ENCODE measurements around the gene OR8B4. TPM values are rescaled to one million over a fixed set of nuclear protein-coding genes. Genes with fewer than 3 reads are reported as not detected.

The OR8B4 gene, protein sequence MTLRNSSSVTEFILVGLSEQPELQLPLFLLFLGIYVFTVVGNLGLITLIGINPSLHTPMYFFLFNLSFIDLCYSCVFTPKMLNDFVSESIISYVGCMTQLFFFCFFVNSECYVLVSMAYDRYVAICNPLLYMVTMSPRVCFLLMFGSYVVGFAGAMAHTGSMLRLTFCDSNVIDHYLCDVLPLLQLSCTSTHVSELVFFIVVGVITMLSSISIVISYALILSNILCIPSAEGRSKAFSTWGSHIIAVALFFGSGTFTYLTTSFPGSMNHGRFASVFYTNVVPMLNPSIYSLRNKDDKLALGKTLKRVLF
- polyA plus RNA-seq (2012; ENCODE audit: insufficient read length, low read depth), result not detected

DNA sequence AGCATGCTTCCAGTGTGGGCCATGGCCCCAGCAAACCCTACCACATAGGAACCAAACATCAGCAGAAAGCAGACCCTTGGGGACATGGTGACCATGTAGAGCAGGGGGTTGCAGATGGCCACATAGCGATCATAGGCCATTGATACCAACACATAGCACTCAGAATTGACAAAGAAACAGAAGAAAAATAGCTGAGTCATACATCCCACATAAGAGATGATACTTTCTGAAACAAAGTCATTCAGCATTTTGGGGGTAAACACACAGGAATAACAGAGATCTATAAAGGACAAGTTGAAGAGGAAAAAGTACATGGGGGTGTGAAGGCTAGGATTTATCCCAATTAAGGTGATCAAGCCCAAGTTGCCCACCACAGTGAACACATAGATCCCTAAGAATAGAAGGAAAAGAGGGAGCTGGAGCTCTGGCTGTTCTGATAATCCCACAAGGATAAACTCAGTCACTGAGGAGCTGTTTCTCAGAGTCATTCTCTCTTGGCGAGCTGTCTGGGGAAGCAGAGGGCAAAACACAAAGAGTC, at the start of gene OR8B4:
OR8B4 (minus strand) TSS at position 488 of the 538 bp plus-strand sequence; CDS start at position 488, 0 bp downstream.
- TF ChIP-seq, protein P1, sequence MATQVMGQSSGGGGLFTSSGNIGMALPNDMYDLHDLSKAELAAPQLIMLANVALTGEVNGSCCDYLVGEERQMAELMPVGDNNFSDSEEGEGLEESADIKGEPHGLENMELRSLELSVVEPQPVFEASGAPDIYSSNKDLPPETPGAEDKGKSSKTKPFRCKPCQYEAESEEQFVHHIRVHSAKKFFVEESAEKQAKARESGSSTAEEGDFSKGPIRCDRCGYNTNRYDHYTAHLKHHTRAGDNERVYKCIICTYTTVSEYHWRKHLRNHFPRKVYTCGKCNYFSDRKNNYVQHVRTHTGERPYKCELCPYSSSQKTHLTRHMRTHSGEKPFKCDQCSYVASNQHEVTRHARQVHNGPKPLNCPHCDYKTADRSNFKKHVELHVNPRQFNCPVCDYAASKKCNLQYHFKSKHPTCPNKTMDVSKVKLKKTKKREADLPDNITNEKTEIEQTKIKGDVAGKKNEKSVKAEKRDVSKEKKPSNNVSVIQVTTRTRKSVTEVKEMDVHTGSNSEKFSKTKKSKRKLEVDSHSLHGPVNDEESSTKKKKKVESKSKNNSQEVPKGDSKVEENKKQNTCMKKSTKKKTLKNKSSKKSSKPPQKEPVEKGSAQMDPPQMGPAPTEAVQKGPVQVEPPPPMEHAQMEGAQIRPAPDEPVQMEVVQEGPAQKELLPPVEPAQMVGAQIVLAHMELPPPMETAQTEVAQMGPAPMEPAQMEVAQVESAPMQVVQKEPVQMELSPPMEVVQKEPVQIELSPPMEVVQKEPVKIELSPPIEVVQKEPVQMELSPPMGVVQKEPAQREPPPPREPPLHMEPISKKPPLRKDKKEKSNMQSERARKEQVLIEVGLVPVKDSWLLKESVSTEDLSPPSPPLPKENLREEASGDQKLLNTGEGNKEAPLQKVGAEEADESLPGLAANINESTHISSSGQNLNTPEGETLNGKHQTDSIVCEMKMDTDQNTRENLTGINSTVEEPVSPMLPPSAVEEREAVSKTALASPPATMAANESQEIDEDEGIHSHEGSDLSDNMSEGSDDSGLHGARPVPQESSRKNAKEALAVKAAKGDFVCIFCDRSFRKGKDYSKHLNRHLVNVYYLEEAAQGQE (IDR thresholded peaks at IDR 0.05; ENCODE audit: insufficient read depth in 1 of 2, low read depth in 2 of 2, low read length in 2 of 2), result no peak
- TF ChIP-seq TAF1 (IDR thresholded peaks at IDR 0.05; ENCODE audit: borderline replicate concordance, insufficient read depth, low read length), result no peak
- no peak for TF ChIP-seq SIN3A (IDR thresholded peaks at IDR 0.05; ENCODE audit: borderline replicate concordance, insufficient read depth, low read length)
- no peak for TF ChIP-seq POLR2AphosphoS5 (IDR thresholded peaks at IDR 0.05; ENCODE audit: low read depth, low read length)
- no peak for TF ChIP-seq FOXP2 (optimal IDR thresholded peaks at IDR 0.05; ENCODE audit: borderline replicate concordance, extremely low read depth, extremely low read length, insufficient read depth)

DNA sequence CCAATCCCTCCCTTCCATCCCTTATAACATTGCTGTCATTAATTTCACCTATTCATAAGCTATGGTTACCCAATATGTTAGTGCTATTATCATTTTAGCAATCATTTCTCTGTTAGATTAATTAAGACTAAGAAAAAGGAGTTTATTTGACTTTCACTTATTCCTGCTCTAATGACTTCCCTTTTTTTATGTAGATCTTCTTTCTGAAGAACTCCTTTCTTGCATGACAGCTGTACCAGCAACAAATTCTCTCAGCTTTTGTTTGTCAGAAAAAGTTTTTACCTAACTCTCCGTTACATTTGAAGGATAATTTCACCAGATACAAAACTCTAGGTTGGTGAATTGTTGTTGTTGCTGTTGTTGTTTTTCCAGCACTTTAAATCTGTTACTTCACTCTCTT, 49.4 kb upstream of the OR8B4 start:
- TF ChIP-seq, protein P1 (IDR thresholded peaks at IDR 0.05; ENCODE audit: insufficient read depth in 1 of 2, low read depth in 2 of 2, low read length in 2 of 2), result no peak

DNA sequence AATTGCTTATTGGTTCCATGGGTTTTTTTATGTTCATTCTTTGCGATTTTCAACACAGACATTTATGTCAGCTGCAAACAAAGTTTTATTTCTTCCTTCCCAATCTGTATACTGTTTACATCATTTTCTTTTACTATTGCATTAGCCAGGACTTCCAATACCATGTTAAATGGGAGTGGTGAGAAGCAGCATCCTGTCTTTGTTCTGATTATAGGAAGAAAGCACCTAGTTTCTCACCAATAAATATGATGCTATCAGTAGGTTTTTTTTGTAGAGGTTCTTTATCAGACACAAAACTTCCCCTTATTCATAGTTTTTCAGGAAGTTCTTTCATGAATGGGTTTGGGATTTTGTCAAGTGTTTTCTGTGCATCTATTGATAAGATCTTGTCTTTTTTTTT, 48.8 kb upstream of the OR8B4 start:
- TF ChIP-seq SIN3A (IDR thresholded peaks at IDR 0.05; ENCODE audit: borderline replicate concordance, insufficient read depth, low read length) (no peak), TAF1 (IDR thresholded peaks at IDR 0.05; ENCODE audit: borderline replicate concordance, insufficient read depth, low read length) (no peak), FOXP2 (optimal IDR thresholded peaks at IDR 0.05; ENCODE audit: borderline replicate concordance, extremely low read depth, extremely low read length, insufficient read depth) (no peak), POLR2AphosphoS5 (IDR thresholded peaks at IDR 0.05; ENCODE audit: low read depth, low read length) (no peak)
- TF ChIP-seq, protein P1 (IDR thresholded peaks at IDR 0.05; ENCODE audit: insufficient read depth in 1 of 2, low read depth in 2 of 2, low read length in 2 of 2), result no peak

DNA sequence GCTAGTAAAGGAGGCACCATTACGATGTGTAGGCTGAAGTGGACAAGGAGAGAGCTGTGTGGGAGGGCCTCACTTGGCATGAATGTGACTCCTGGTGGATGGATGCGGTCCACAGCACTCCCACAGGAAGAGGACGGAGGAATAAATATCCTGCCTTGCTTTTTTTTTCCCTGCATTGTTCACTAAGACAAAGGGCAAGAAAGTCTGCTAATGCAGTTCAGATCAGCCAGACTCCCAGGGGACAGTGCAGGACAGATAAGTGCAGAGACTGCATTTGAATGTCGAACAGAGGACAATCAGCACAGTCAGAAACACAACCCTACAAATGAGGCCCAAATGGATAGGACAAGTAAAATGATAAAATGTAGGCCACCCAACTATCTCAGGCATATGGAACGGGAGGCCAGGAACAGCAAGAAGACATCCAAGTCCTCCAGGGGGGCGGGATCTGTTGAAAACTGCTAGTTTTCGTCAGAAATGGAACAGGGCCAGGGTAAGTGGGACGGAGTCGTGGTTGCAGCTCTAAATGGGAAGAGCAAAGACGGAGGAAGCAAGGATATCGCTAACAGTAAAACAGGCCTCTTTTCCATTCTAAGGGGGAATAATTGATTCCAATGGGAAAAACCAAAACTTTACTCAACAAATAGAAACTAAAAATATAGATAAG, 46.0 kb upstream of the OR8B4 start:
- TF ChIP-seq, protein P1 (IDR thresholded peaks at IDR 0.05; ENCODE audit: insufficient read depth in 1 of 2, low read depth in 2 of 2, low read length in 2 of 2), result peak in 1 of 2 experiments; percentile 21; a peak in 1 of 4 replicates
- TF ChIP-seq FOXP2 (optimal IDR thresholded peaks at IDR 0.05; ENCODE audit: borderline replicate concordance, extremely low read depth, extremely low read length, insufficient read depth) (peak; percentile 68), SIN3A (IDR thresholded peaks at IDR 0.05; ENCODE audit: borderline replicate concordance, insufficient read depth, low read length) (no peak), POLR2AphosphoS5 (IDR thresholded peaks at IDR 0.05; ENCODE audit: low read depth, low read length) (peak; percentile 45; the same call in 1 of the 2 replicates), TAF1 (IDR thresholded peaks at IDR 0.05; ENCODE audit: borderline replicate concordance, insufficient read depth, low read length) (0 out of 2 replicates have a peak, but pooled peaks have one; percentile 39)

Measured in PFSK-1 (cell line).